Left kidney (tissue), 1 donor: Measurements from ENCODE around the gene MLLT1. TPM values are rescaled to one million over a fixed set of nuclear protein-coding genes. Genes with fewer than 3 reads are reported as not detected.

Experiments
- polyA plus RNA-seq: library from polyadenylated mRNA; unstranded; fragments of 120-200 nt; gene quantifications from one replicate; pipeline ENCODE4 v1.2.1, GENCODE V29; 2013; ENCODE audit not compliant: insufficient read length

The MLLT1 gene
- polyA plus RNA-seq, 1 donor: 67.6 TPM

Other genes starting within 250 kb of the MLLT1 start
- 9.2 TPM for gene RFX2, start 169.5 kb downstream of the MLLT1 start, polyA plus RNA-seq
- 4.1 TPM for gene ACSBG2, start 144.3 kb downstream of the MLLT1 start, polyA plus RNA-seq
- gene ACER1, start 53.6 kb upstream of the MLLT1 start, polyA plus RNA-seq: not detected
- gene CLPP, start 81.6 kb upstream of the MLLT1 start, polyA plus RNA-seq: 47.5 TPM
- gene ALKBH7, start 92.8 kb upstream of the MLLT1 start, polyA plus RNA-seq: 35.1 TPM
- 2.4 TPM for gene PSPN, start 96.0 kb upstream of the MLLT1 start, polyA plus RNA-seq
- 69.9 TPM for gene GTF2F1, start 113.2 kb upstream of the MLLT1 start, polyA plus RNA-seq
- 280 TPM for gene KHSRP, start 144.8 kb upstream of the MLLT1 start, polyA plus RNA-seq
- gene SLC25A41, start 153.8 kb upstream of the MLLT1 start, polyA plus RNA-seq: 1.0 TPM
- gene SLC25A23, start 179.8 kb upstream of the MLLT1 start, polyA plus RNA-seq: 70.8 TPM
- gene CRB3, start 184.3 kb upstream of the MLLT1 start, polyA plus RNA-seq: 21.8 TPM
- gene DENND1C, start 201.8 kb upstream of the MLLT1 start, polyA plus RNA-seq: 36.7 TPM
- gene TUBB4A, start 222.3 kb upstream of the MLLT1 start, polyA plus RNA-seq: 27.6 TPM